HepG2 (cell line): ENCODE measurements around the gene KRTAP10-11. TPM values are rescaled to one million over a fixed set of nuclear protein-coding genes. Genes with fewer than 3 reads are reported as not detected.

Experiments used
- ATAC-seq: fragments of 200-7000 bp; cut with Tn5 transposase; 3 replicates; pipeline ENCODE4 v1.9.1; 2020; ENCODE audit warnings: mild to moderate bottlenecking, moderate library complexity
- BruUV-seq: library from RNA; stranded (reverse); fragments of 400-500 nt; replicated peaks from 2 replicates; lab custom pipeline; 2021; lab: Mats Ljungman, UMichigan
- CTCF ChIA-PET: fragments of 300-600 bp; formaldehyde crosslinking; extraction: SDS; loops from one replicate; lab custom pipeline; 2021; ENCODE audit warnings: low total read pairs, inconsistent platforms, low intra/inter-chr PET ratio; lab: Yijun Ruan, JAX
- POLR2A ChIA-PET: fragments of 350-600 bp; sonication (Branson Sonifier 250); formaldehyde crosslinking; loops from one replicate; lab custom pipeline; 2020; ENCODE audit warnings: antibody characterized with exemption, inconsistent platforms; lab: Yijun Ruan, JAX
- DNase-seq: peaks from one replicate; pipeline ENCODE4 v3.0.0-alpha.2; 2015; ENCODE audit warnings: low spot score
- FAIRE-seq: peaks from 3 replicates; lab custom pipeline; 2011; peaks lifted over from hg19 to GRCh38; lab: Jason Lieb, UNC
- H2AFZ ChIP-seq: one replicate; pipeline ENCODE4 v1.6.1; 2011; ENCODE audit warnings: low read length, inconsistent platforms
- H3K27ac ChIP-seq: fragments of 300-600 bp; 3 replicates; pipeline ENCODE4 v1.8.0; 2011; ENCODE audit warnings: mixed run types, mild to moderate bottlenecking, mixed read lengths, low read length, inconsistent platforms; ENCODE audit not compliant: insufficient read depth; ENCODE audit errors: extremely low read length
- H3K27me3 ChIP-seq, 2 experiments: fragments of 200-600 bp in 1 of 2; 2 replicates in 1 of 2; 3 replicates in 1 of 2; pipeline versions ENCODE4 v1.6.0 to v1.8.0; 2011; ENCODE audit warnings: low read length in 2 of 2, mild to moderate bottlenecking in 2 of 2, moderate library complexity in 2 of 2, inconsistent platforms in 1 of 2; ENCODE audit not compliant: insufficient read depth in 2 of 2, control insufficient read depth in 1 of 2
- H3K36me3 ChIP-seq, 2 experiments: fragments of 200-600 bp in 1 of 2; replicated peaks in 1 of 2; 2 replicates in 1 of 2; 3 replicates in 1 of 2; pipeline versions ENCODE4 v1.5.1 to v1.8.0; 2011; ENCODE audit warnings: low read length in 2 of 2, inconsistent platforms in 1 of 2; ENCODE audit not compliant: insufficient read depth in 2 of 2, control insufficient read depth in 1 of 2
- H3K4me1 ChIP-seq: 2 replicates; pipeline ENCODE4 v1.5.1; 2012; ENCODE audit warnings: low read length, inconsistent platforms; ENCODE audit not compliant: insufficient read depth
- H3K4me2 ChIP-seq: 2 replicates; pipeline ENCODE4 v1.6.0; 2011; ENCODE audit warnings: low read depth, low read length, inconsistent platforms
- H3K4me3 ChIP-seq, 3 experiments: fragments of 200-600 bp in 1 of 3; sonication (generic), shearing (Covaris generic) in 1 of 3; replicated peaks in 1 of 3; 2 replicates each; pipeline ENCODE4 v1.5.1; 2011 to 2016; ENCODE audit warnings: low read length in 3 of 3, inconsistent platforms in 2 of 3, low read depth in 2 of 3, mild to moderate bottlenecking in 2 of 3, control low read depth in 1 of 3, mixed read lengths in 1 of 3; ENCODE audit not compliant: insufficient read depth in 1 of 3
- H3K79me2 ChIP-seq: one replicate; pipeline ENCODE4 v1.6.1; 2011; ENCODE audit warnings: low read length, inconsistent platforms; ENCODE audit not compliant: insufficient read depth
- H3K9ac ChIP-seq: 2 replicates; pipeline ENCODE4 v1.6.0; 2011; ENCODE audit warnings: mild to moderate bottlenecking, low read depth, low read length, inconsistent platforms; ENCODE audit not compliant: insufficient read depth
- H3K9me3 ChIP-seq: 2 replicates; pipeline ENCODE4 v1.5.1; 2012; ENCODE audit warnings: mild to moderate bottlenecking, low read length
- H4K20me1 ChIP-seq: 2 replicates; pipeline ENCODE4 v1.6.0; 2011; ENCODE audit warnings: inconsistent platforms, mild to moderate bottlenecking, low read length, moderate library complexity; ENCODE audit not compliant: insufficient read depth
- AKAP8 ChIP-seq: sonication (generic); formaldehyde crosslinking; IDR thresholded peaks from 2 replicates; pipeline ENCODE4 v1.5.1; 2020; ENCODE audit warnings: mild to moderate bottlenecking, missing genetic modification reagents
- GATA4 ChIP-seq: sonication (generic); IDR thresholded peaks from 2 replicates; pipeline ENCODE4 v1.6.1; 2016; ENCODE audit warnings: antibody characterized with exemption, low read depth, borderline replicate concordance
- GATAD1 ChIP-seq: IDR thresholded peaks from 2 replicates; pipeline ENCODE4 v1.6.1; 2016; ENCODE audit warnings: missing genetic modification reagents, missing compliant biosample characterization
- ISL2 ChIP-seq: sonication (generic); formaldehyde crosslinking; IDR thresholded peaks from 2 replicates; pipeline ENCODE4 v1.5.0; 2020; ENCODE audit warnings: missing genetic modification reagents
- NR0B2 ChIP-seq: sonication (generic); formaldehyde crosslinking; IDR thresholded peaks from 2 replicates; pipeline ENCODE4 v1.4.0; 2020; ENCODE audit warnings: mild to moderate bottlenecking, missing genetic modification reagents
- REL ChIP-seq: sonication (generic); formaldehyde crosslinking; conservative IDR thresholded peaks from 2 replicates; pipeline ENCODE4 v1.8.0; 2022; ENCODE audit warnings: mild to moderate bottlenecking, missing genetic modification reagents, moderate library complexity
- TRIM22 ChIP-seq: fragments of 450-650 bp; IDR thresholded peaks from 2 replicates; pipeline ENCODE4 v1.6.1; 2017
- ZNF737 ChIP-seq: sonication (generic); formaldehyde crosslinking; IDR thresholded peaks from 2 replicates; pipeline ENCODE4 v1.5.0; 2020; ENCODE audit warnings: missing genetic modification reagents, mild to moderate bottlenecking, borderline replicate concordance
- WGBS: methylation state at CpG from one replicate; pipeline ENCODE4 v1.1.6; 2017; ENCODE audit warnings: low lambda C conversion rate; 5-methylcytosine and 5-hydroxymethylcytosine counted together
- in situ Hi-C: cut with HindIII; loops from 2 replicates; pipeline ENCODE4 v1.10.0; 2017; ENCODE audit warnings: low pct_unique_long_range_greater_than_20kb; ENCODE audit not compliant: extremely low pct_ligation_motif_present
- intact Hi-C: fragments of 100-400 bp; cut with micrococcal nuclease; formaldehyde crosslinking; loops from one replicate; pipeline ENCODE4 v1.10.0; 2022; ENCODE audit not compliant: unreplicated experiment
- polyA plus RNA-seq, 8 experiments: library from polyadenylated mRNA; depleted of rRNA in 3 of 8; stranded (reverse) in 7 of 8; unstranded in 1 of 8; fragments of >200 nt; fragmentation: Illumina TruSeq in 4 of 8; extraction: Trizol in 4 of 8; gene quantifications; 2 replicates each; pipeline versions ENCODE4 v1.2.1 to v1.2.3, GENCODE V29; 2011 to 2016; ENCODE audit warnings: low read depth in 4 of 8, missing spikeins in 1 of 8, mixed read lengths in 1 of 8; ENCODE audit not compliant: insufficient read depth in 1 of 8
- total RNA-seq, 5 experiments: library from RNA; depleted of rRNA; stranded (reverse); fragments of >200 nt; fragmentation: Illumina TruSeq; extraction: Trizol; gene quantifications; 2 replicates each; pipeline ENCODE4 v1.2.3, GENCODE V29; 2016; ENCODE audit warnings: low read depth in 1 of 5
- TF ChIP-seq, protein P1 (sequence below), 2 experiments: sonication (generic) in 1 of 2; formaldehyde crosslinking in 1 of 2; IDR thresholded peaks; 2 replicates each; pipeline versions ENCODE4 v1.6.1 to v1.9.0; 2014 to 2022; ENCODE audit warnings: antibody characterized with exemption in 1 of 2, borderline replicate concordance in 1 of 2, inconsistent platforms in 1 of 2, low read depth in 1 of 2, missing genetic modification reagents in 1 of 2

Gene KRTAP10-11
- total and polyA plus RNA-seq, 2 of the 13 experiments (the other 11 are each of a cell fraction or from before 2014, with no cell fraction given) = not detected

- BruUV-seq = no TSS peak
- Histone ChIP-seq H3K4me1 (no peaks in the 10 kb centered on the region), H3K27ac (no peak overlapping the region), H3K9me3 (peaks cover 17% of the 10 kb centered on the region; the same call in 1 of the 2 replicates), H3K4me2 (no peak overlapping the region), H2AFZ (no peak overlapping the region), H3K27me3 (peaks cover 1 to 28% of the 10 kb centered on the region in 2 experiments; a peak in 3 of 5 replicates), H3K79me2 (no peaks in the 10 kb centered on the region), H3K4me3 (no peak overlapping the region), H3K9ac (no peak overlapping the region), H3K36me3 (no peaks in the 10 kb centered on the region), H4K20me1 (no peaks in the 10 kb centered on the region)
- FAIRE-seq = no peak
- ATAC-seq = no peak
- ChIA-PET CTCF (no interaction called here), POLR2A (no interaction called here)
- WGBS = 51% methylated on average over 7 of the region's 8 CpGs
- TF ChIP-seq REL (CRISPR knock-in tag) (no peak), NR0B2 (no peak), TRIM22 (no peak), GATA4 (no peak), GATAD1 (CRISPR knock-in tag) (no peak), AKAP8 (no peak), ISL2 (CRISPR knock-in tag) (no peak), ZNF737 (CRISPR knock-in tag) (no peak)
- TF ChIP-seq, protein P1, sequence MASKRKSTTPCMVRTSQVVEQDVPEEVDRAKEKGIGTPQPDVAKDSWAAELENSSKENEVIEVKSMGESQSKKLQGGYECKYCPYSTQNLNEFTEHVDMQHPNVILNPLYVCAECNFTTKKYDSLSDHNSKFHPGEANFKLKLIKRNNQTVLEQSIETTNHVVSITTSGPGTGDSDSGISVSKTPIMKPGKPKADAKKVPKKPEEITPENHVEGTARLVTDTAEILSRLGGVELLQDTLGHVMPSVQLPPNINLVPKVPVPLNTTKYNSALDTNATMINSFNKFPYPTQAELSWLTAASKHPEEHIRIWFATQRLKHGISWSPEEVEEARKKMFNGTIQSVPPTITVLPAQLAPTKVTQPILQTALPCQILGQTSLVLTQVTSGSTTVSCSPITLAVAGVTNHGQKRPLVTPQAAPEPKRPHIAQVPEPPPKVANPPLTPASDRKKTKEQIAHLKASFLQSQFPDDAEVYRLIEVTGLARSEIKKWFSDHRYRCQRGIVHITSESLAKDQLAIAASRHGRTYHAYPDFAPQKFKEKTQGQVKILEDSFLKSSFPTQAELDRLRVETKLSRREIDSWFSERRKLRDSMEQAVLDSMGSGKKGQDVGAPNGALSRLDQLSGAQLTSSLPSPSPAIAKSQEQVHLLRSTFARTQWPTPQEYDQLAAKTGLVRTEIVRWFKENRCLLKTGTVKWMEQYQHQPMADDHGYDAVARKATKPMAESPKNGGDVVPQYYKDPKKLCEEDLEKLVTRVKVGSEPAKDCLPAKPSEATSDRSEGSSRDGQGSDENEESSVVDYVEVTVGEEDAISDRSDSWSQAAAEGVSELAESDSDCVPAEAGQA (IDR thresholded peaks at IDR 0.05; ENCODE audit: low read depth) = no peak
- TF ChIP-seq, protein P1 (CRISPR knock-in tag; IDR thresholded peaks at IDR 0.05; ENCODE audit: borderline replicate concordance) = no peak
- no peak for DNase-seq
- in situ Hi-C loops = no loop called here
- intact Hi-C loops = no loop called here
Measured at GRCh38 chr21:44615466-44615865, 30.7 kb upstream of the KRTAP10-11 start.
